NB4 (cell line): ENCODE data around the gene STAM.

Source experiments
- POLR2A ChIP-seq: IDR thresholded peaks from 2 replicates; pipeline ENCODE4 v1.6.1; 2011; ENCODE audit warnings: mild to moderate bottlenecking; ENCODE audit not compliant: insufficient read length; ENCODE audit errors: extremely low read depth
- TF ChIP-seq, protein P1 (sequence below): IDR thresholded peaks from one replicate; pipeline ENCODE4 v1.5.1; 2012; ENCODE audit warnings: low read depth, low read length

DNA sequence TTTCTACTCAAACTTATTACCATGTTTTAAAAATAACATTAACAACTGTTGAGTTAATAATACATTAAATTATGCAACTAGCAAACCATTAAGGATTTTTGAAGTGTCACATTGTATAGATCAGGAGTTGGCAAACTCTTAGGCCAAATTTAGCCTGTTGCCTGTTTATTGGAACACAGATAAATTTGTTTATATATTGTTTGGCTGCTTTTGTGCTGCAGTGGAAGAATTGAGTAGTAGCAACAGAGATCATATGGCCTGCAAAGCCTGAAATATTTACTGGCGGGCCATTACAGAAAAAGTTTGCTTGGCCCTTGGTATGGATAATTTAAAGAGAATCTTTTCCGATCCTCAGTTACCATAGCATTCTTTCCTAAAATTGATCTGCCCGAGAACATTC is 57.4 kb downstream of the STAM start:
- TF ChIP-seq, protein P1, sequence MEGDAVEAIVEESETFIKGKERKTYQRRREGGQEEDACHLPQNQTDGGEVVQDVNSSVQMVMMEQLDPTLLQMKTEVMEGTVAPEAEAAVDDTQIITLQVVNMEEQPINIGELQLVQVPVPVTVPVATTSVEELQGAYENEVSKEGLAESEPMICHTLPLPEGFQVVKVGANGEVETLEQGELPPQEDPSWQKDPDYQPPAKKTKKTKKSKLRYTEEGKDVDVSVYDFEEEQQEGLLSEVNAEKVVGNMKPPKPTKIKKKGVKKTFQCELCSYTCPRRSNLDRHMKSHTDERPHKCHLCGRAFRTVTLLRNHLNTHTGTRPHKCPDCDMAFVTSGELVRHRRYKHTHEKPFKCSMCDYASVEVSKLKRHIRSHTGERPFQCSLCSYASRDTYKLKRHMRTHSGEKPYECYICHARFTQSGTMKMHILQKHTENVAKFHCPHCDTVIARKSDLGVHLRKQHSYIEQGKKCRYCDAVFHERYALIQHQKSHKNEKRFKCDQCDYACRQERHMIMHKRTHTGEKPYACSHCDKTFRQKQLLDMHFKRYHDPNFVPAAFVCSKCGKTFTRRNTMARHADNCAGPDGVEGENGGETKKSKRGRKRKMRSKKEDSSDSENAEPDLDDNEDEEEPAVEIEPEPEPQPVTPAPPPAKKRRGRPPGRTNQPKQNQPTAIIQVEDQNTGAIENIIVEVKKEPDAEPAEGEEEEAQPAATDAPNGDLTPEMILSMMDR: no peak
- TF ChIP-seq POLR2A: no peak
